HepG2 (cell line): ENCODE measurements around the gene MRPL57. TPM values are rescaled to one million over a fixed set of nuclear protein-coding genes. Genes with fewer than 3 reads are reported as not detected.

Experiments
- ATAC-seq: fragments of 200-7000 bp; cut with Tn5 transposase; 3 replicates; pipeline ENCODE4 v1.9.1; 2020; ENCODE audit warnings: mild to moderate bottlenecking, moderate library complexity
- Bru-seq: library from RNA; stranded (reverse); fragments of 400-500 nt; gene quantifications from one replicate; lab custom pipeline; 2021; lab: Mats Ljungman, UMichigan
- BruChase-seq, 2 experiments: library from RNA; stranded (reverse); fragments of 400-500 nt; gene quantifications; one replicate each; lab custom pipeline; 2021; lab: Mats Ljungman, UMichigan
- BruUV-seq: library from RNA; stranded (reverse); fragments of 400-500 nt; replicated peaks from 2 replicates; lab custom pipeline; 2021; lab: Mats Ljungman, UMichigan
- CTCF ChIA-PET: fragments of 300-600 bp; formaldehyde crosslinking; extraction: SDS; loops from one replicate; lab custom pipeline; 2021; ENCODE audit warnings: low total read pairs, inconsistent platforms, low intra/inter-chr PET ratio; lab: Yijun Ruan, JAX
- POLR2A ChIA-PET: fragments of 350-600 bp; sonication (Branson Sonifier 250); formaldehyde crosslinking; loops from one replicate; lab custom pipeline; 2020; ENCODE audit warnings: antibody characterized with exemption, inconsistent platforms; lab: Yijun Ruan, JAX
- DNase-seq: peaks from one replicate; pipeline ENCODE4 v3.0.0-alpha.2; 2015; ENCODE audit warnings: low spot score
- FAIRE-seq: peaks from 3 replicates; lab custom pipeline; 2011; peaks lifted over from hg19 to GRCh38; lab: Jason Lieb, UNC
- H2AFZ ChIP-seq: one replicate; pipeline ENCODE4 v1.6.1; 2011; ENCODE audit warnings: low read length, inconsistent platforms
- H3K27ac ChIP-seq: fragments of 300-600 bp; 3 replicates; pipeline ENCODE4 v1.8.0; 2011; ENCODE audit warnings: mixed run types, mild to moderate bottlenecking, mixed read lengths, low read length, inconsistent platforms; ENCODE audit not compliant: insufficient read depth; ENCODE audit errors: extremely low read length
- H3K27me3 ChIP-seq, 2 experiments: fragments of 200-600 bp in 1 of 2; 2 replicates in 1 of 2; 3 replicates in 1 of 2; pipeline versions ENCODE4 v1.6.0 to v1.8.0; 2011; ENCODE audit warnings: low read length in 2 of 2, mild to moderate bottlenecking in 2 of 2, moderate library complexity in 2 of 2, inconsistent platforms in 1 of 2; ENCODE audit not compliant: insufficient read depth in 2 of 2, control insufficient read depth in 1 of 2
- H3K36me3 ChIP-seq, 2 experiments: fragments of 200-600 bp in 1 of 2; replicated peaks in 1 of 2; 2 replicates in 1 of 2; 3 replicates in 1 of 2; pipeline versions ENCODE4 v1.5.1 to v1.8.0; 2011; ENCODE audit warnings: low read length in 2 of 2, inconsistent platforms in 1 of 2; ENCODE audit not compliant: insufficient read depth in 2 of 2, control insufficient read depth in 1 of 2
- H3K4me1 ChIP-seq: 2 replicates; pipeline ENCODE4 v1.5.1; 2012; ENCODE audit warnings: low read length, inconsistent platforms; ENCODE audit not compliant: insufficient read depth
- H3K4me2 ChIP-seq: 2 replicates; pipeline ENCODE4 v1.6.0; 2011; ENCODE audit warnings: low read depth, low read length, inconsistent platforms
- H3K4me3 ChIP-seq, 3 experiments: fragments of 200-600 bp in 1 of 3; sonication (generic), shearing (Covaris generic) in 1 of 3; replicated peaks in 1 of 3; 2 replicates each; pipeline ENCODE4 v1.5.1; 2011 to 2016; ENCODE audit warnings: low read length in 3 of 3, inconsistent platforms in 2 of 3, low read depth in 2 of 3, mild to moderate bottlenecking in 2 of 3, control low read depth in 1 of 3, mixed read lengths in 1 of 3; ENCODE audit not compliant: insufficient read depth in 1 of 3
- H3K79me2 ChIP-seq: one replicate; pipeline ENCODE4 v1.6.1; 2011; ENCODE audit warnings: low read length, inconsistent platforms; ENCODE audit not compliant: insufficient read depth
- H3K9ac ChIP-seq: 2 replicates; pipeline ENCODE4 v1.6.0; 2011; ENCODE audit warnings: mild to moderate bottlenecking, low read depth, low read length, inconsistent platforms; ENCODE audit not compliant: insufficient read depth
- H3K9me3 ChIP-seq: 2 replicates; pipeline ENCODE4 v1.5.1; 2012; ENCODE audit warnings: mild to moderate bottlenecking, low read length
- H4K20me1 ChIP-seq: 2 replicates; pipeline ENCODE4 v1.6.0; 2011; ENCODE audit warnings: inconsistent platforms, mild to moderate bottlenecking, low read length, moderate library complexity; ENCODE audit not compliant: insufficient read depth
- HNRNPL ChIP-seq: fragments of 200-400 bp; formaldehyde crosslinking; IDR thresholded peaks from 2 replicates; pipeline ENCODE4 v1.6.1; 2017; ENCODE audit warnings: mild to moderate bottlenecking, low read depth, low read length
- KMT2A ChIP-seq: sonication (generic); formaldehyde crosslinking; IDR thresholded peaks from 2 replicates; pipeline ENCODE4 v1.4.0; 2020; ENCODE audit warnings: missing genetic modification reagents
- ZNF136 ChIP-seq: sonication (generic); formaldehyde crosslinking; IDR thresholded peaks from 2 replicates; pipeline ENCODE4 v1.8.1; 2022; ENCODE audit warnings: low read depth, mild to moderate bottlenecking, moderate library complexity, missing genetic modification reagents
- ZNF207 ChIP-seq: fragments of 450-650 bp; IDR thresholded peaks from 2 replicates; pipeline ENCODE4 v1.6.1; 2016; ENCODE audit warnings: antibody characterized with exemption, borderline replicate concordance
- ZNF329 ChIP-seq: sonication (generic); formaldehyde crosslinking; IDR thresholded peaks from 2 replicates; pipeline ENCODE4 v1.9.0; 2021; ENCODE audit warnings: low read depth, mild to moderate bottlenecking, missing genetic modification reagents
- ZNF331 ChIP-seq: sonication (generic); formaldehyde crosslinking; IDR thresholded peaks from 2 replicates; pipeline ENCODE4 v1.4.0; 2020; ENCODE audit warnings: missing genetic modification reagents
- WGBS: methylation state at CpG from one replicate; pipeline ENCODE4 v1.1.6; 2017; ENCODE audit warnings: low lambda C conversion rate; 5-methylcytosine and 5-hydroxymethylcytosine counted together
- in situ Hi-C: cut with HindIII; loops from 2 replicates; pipeline ENCODE4 v1.10.0; 2017; ENCODE audit warnings: low pct_unique_long_range_greater_than_20kb; ENCODE audit not compliant: extremely low pct_ligation_motif_present
- intact Hi-C: fragments of 100-400 bp; cut with micrococcal nuclease; formaldehyde crosslinking; loops from one replicate; pipeline ENCODE4 v1.10.0; 2022; ENCODE audit not compliant: unreplicated experiment
- long read RNA-seq, 2 experiments: library from RNA in 1 of 2; library from polyadenylated mRNA in 1 of 2; stranded (forward) in 1 of 2; unstranded in 1 of 2; transcript quantifications; one replicate each; pipeline ENCODE4 v2.0.0, GENCODE V29; 2019 to 2022
- polyA minus RNA-seq, 3 experiments: library from RNA; depleted of rRNA, polyadenylated mRNA; stranded (reverse); fragments of >200 nt; gene quantifications; 2 replicates each; pipeline ENCODE4 v1.2.3, GENCODE V29; 2011; ENCODE audit warnings: low replicate concordance in 1 of 3
- polyA plus RNA-seq, 8 experiments: library from polyadenylated mRNA; depleted of rRNA in 3 of 8; stranded (reverse) in 7 of 8; unstranded in 1 of 8; fragments of >200 nt; fragmentation: Illumina TruSeq in 4 of 8; extraction: Trizol in 4 of 8; gene quantifications; 2 replicates each; pipeline versions ENCODE4 v1.2.1 to v1.2.3, GENCODE V29; 2011 to 2016; ENCODE audit warnings: low read depth in 4 of 8, missing spikeins in 1 of 8, mixed read lengths in 1 of 8; ENCODE audit not compliant: insufficient read depth in 1 of 8
- total RNA-seq, 5 experiments: library from RNA; depleted of rRNA; stranded (reverse); fragments of >200 nt; fragmentation: Illumina TruSeq; extraction: Trizol; gene quantifications; 2 replicates each; pipeline ENCODE4 v1.2.3, GENCODE V29; 2016; ENCODE audit warnings: low read depth in 1 of 5
- TF ChIP-seq, protein P1 (sequence below): sonication (generic); formaldehyde crosslinking; IDR thresholded peaks from 2 replicates; pipeline ENCODE4 v1.4.0; 2020; ENCODE audit warnings: missing genetic modification reagents
- TF ChIP-seq, protein P2 (sequence below): sonication (generic); formaldehyde crosslinking; IDR thresholded peaks from 2 replicates; pipeline ENCODE4 v1.5.1; 2020; ENCODE audit warnings: mild to moderate bottlenecking, moderate library complexity, missing genetic modification reagents
- TF ChIP-seq, protein P3 (sequence below): sonication (generic); formaldehyde crosslinking; IDR thresholded peaks from 2 replicates; pipeline ENCODE4 v1.4.0; 2020; ENCODE audit warnings: missing genetic modification reagents
- TF ChIP-seq, protein P4 (sequence below): sonication (generic); formaldehyde crosslinking; IDR thresholded peaks from 2 replicates; pipeline ENCODE4 v1.8.1; 2023; ENCODE audit warnings: mild to moderate bottlenecking, missing genetic modification reagents, borderline replicate concordance

Gene MRPL57
- total RNA-seq (2016; rRNA removed; fragmentation: Illumina TruSeq; extraction: Trizol) = 35.2 and 36.7 TPM in 2 replicates
- 24.1 and 31.0 TPM in 2 replicates for total RNA-seq (2016; cell fraction: cytosol; rRNA removed; fragmentation: Illumina TruSeq; extraction: Trizol; ENCODE audit: low read depth)
- 34.7 and 38.6 TPM in 2 replicates for total RNA-seq (2016; cell fraction: insoluble cytoplasmic fraction; rRNA removed; fragmentation: Illumina TruSeq; extraction: Trizol)
- 29.6 and 35.7 TPM in 2 replicates for total RNA-seq (2016; cell fraction: membrane; rRNA removed; fragmentation: Illumina TruSeq; extraction: Trizol)
- 15.9 and 17.6 TPM in 2 replicates for total RNA-seq (2016; cell fraction: nucleus; rRNA removed; fragmentation: Illumina TruSeq; extraction: Trizol)
- 19.5 and 20.7 TPM in 2 replicates for polyA plus RNA-seq (2011; rRNA removed)
- 14.4 and 14.5 TPM in 2 replicates for polyA plus RNA-seq (2011; cell fraction: cytosol; rRNA removed)
- 8.1 and 8.4 TPM in 2 replicates for polyA plus RNA-seq (2011; cell fraction: nucleus; rRNA removed)
- 15.7 and 17.3 TPM in 2 replicates for polyA plus RNA-seq (2012)
- 22.3 and 31.7 TPM in 2 replicates for polyA plus RNA-seq (2016; cell fraction: cytosol; fragmentation: Illumina TruSeq; extraction: Trizol; ENCODE audit: low read depth)
- polyA plus RNA-seq (2016; cell fraction: insoluble cytoplasmic fraction; fragmentation: Illumina TruSeq; extraction: Trizol; ENCODE audit: low read depth) = 37.6 and 39.8 TPM in 2 replicates
- 25.6 and 30.0 TPM in 2 replicates for polyA plus RNA-seq (2016; cell fraction: membrane; fragmentation: Illumina TruSeq; extraction: Trizol; ENCODE audit: low read depth)
- polyA plus RNA-seq (2016; cell fraction: nucleus; fragmentation: Illumina TruSeq; extraction: Trizol; ENCODE audit: insufficient read depth, low read depth) = 23.6 and 24.3 TPM in 2 replicates
- polyA minus RNA-seq (2011; rRNA and poly(A)+ RNA removed; ENCODE audit: low replicate concordance) = 5.5 and 12.7 TPM in 2 replicates
- polyA minus RNA-seq (2011; cell fraction: cytosol; rRNA and poly(A)+ RNA removed) = 5.7 and 9.1 TPM in 2 replicates
- polyA minus RNA-seq (2011; cell fraction: nucleus; rRNA and poly(A)+ RNA removed) = 4.7 and 5.8 TPM in 2 replicates
- Bru-seq, nascent RNA = percentile 91 among the genes with signal in this experiment
- BruChase-seq, experiment 1, labeled RNA remaining after a 6-hour chase = percentile 94 among the genes with signal in this experiment
- percentile 90 among the genes with signal in this experiment for BruChase-seq, experiment 2, labeled RNA remaining after a 2-hour chase
- long read RNA-seq, experiment 1, transcript MRPL57-201 (2 exons, 2,246 nt) = major isoform, 145 of 178 reads
- long read RNA-seq, experiment 1, partial matches to known transcripts = 0 of 178 reads
- long read RNA-seq, experiment 1, other reads (novel, unspliced or antisense) = 33 of 178 reads
- long read RNA-seq, experiment 2, transcript MRPL57-201 (2 exons, 2,246 nt) = major isoform, 86 of 167 reads
- long read RNA-seq, experiment 2, partial matches to known transcripts = 71 of 167 reads
- long read RNA-seq, experiment 2, other reads (novel, unspliced or antisense) = 10 of 167 reads

DNA sequence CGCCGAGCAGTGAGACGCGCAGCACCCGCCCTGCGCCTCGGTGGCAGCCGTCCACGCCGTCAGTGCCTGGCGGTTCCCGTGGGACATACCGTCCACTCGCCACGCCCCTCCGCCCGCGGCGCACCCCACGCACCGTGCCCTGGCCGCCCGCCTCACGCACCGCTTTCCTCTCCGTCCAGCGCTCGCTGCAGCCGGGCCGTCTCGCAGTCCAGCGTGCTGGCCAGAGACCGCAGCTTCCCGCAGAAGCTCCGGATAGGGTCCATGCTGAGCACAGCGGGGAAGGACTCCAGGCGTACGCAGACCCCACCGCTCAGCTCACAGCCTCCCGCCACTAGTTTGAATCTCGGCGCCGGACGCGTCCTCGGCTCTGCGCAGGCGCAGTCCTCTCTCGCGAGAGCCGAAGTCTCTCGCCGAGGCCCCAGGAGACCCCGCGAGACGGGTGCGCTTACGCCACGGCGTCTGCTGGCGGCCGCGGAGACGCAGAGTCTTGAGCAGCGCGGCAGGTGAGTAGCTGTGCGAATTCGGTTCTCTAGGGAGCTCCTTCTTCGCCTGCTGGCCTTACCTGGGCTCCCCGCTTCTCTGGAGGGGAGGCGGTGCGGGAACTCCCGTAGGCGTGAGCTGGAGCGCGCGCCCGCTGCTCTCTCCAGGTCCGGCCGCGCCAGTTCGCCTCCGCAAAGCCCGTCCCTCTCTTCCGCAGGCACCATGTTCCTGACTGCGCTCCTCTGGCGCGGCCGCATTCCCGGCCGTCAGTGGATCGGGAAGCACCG, at the start of gene MRPL57, which contains the start of gene SKA3:
Gene MRPL57 (plus strand): TSS at position 444 of the 767 bp plus-strand sequence. CDS start 259 bp downstream, at position 703.
Gene SKA3 (minus strand): TSS at position 338 of the 767 bp plus-strand sequence. CDS start 75 bp downstream, at position 263.
- ATAC-seq (peak; percentile 94), FAIRE-seq (no peak), DNase-seq (peak; percentile 89)
- in situ Hi-C loops = loop anchor here (10.0 kb wide), 1 partner anchor 232 kb away; no protein-coding TSS in a partner anchor
- Histone ChIP-seq H3K36me3 (no peaks in the 10 kb centered on the region), H3K4me2 (peak within 1 kb of the TSS; percentile 83), H2AFZ (peak within 1 kb of the TSS; percentile 95), H3K27me3 (no peaks in the 10 kb centered on the region; a peak in 3 of 5 replicates), H4K20me1 (peaks cover 5% of the 10 kb centered on the region; the same call in 1 of the 2 replicates), H3K79me2 (peaks cover 55% of the 10 kb centered on the region), H3K4me1 (peaks cover 57% of the 10 kb centered on the region), H3K9ac (peak within 1 kb of the TSS; percentile 94), H3K27ac (peak within 1 kb of the TSS; percentile 92), H3K9me3 (no peaks in the 10 kb centered on the region), H3K4me3 (peak within 1 kb of the TSS; percentile 77 to 99 (median 95))
- intact Hi-C loops = loop anchor here (2.0 kb wide), 1 partner anchor 66 kb away; no protein-coding TSS in a partner anchor
- no TSS peak for BruUV-seq
- ChIA-PET CTCF (no interaction called here), POLR2A (interaction anchor here (0.8 to 2.1 kb wide), 19 partner anchors 9 to 289 kb away, joined by 3 to 15 read pairs (median 3); partner anchors contain the start of genes LATS2, XPO4 and ZDHHC20)
- under 1% methylated on average over 26 of the region's 93 CpGs for WGBS
- TF ChIP-seq, protein P1, sequence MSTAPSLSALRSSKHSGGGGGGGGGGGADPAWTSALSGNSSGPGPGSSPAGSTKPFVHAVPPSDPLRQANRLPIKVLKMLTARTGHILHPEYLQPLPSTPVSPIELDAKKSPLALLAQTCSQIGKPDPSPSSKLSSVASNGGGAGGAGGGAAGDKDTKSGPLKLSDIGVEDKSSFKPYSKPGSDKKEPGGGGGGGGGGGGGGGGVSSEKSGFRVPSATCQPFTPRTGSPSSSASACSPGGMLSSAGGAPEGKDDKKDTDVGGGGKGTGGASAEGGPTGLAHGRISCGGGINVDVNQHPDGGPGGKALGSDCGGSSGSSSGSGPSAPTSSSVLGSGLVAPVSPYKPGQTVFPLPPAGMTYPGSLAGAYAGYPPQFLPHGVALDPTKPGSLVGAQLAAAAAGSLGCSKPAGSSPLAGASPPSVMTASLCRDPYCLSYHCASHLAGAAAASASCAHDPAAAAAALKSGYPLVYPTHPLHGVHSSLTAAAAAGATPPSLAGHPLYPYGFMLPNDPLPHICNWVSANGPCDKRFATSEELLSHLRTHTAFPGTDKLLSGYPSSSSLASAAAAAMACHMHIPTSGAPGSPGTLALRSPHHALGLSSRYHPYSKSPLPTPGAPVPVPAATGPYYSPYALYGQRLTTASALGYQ = no peak
- TF ChIP-seq ZNF136 (CRISPR knock-in tag) = no peak; the same call in 1 of the 2 replicates
- TF ChIP-seq HNRNPL = peak; percentile 68
- TF ChIP-seq ZNF329 (CRISPR knock-in tag) = peak; percentile 82; the same call in 1 of the 2 replicates
- TF ChIP-seq, protein P2, sequence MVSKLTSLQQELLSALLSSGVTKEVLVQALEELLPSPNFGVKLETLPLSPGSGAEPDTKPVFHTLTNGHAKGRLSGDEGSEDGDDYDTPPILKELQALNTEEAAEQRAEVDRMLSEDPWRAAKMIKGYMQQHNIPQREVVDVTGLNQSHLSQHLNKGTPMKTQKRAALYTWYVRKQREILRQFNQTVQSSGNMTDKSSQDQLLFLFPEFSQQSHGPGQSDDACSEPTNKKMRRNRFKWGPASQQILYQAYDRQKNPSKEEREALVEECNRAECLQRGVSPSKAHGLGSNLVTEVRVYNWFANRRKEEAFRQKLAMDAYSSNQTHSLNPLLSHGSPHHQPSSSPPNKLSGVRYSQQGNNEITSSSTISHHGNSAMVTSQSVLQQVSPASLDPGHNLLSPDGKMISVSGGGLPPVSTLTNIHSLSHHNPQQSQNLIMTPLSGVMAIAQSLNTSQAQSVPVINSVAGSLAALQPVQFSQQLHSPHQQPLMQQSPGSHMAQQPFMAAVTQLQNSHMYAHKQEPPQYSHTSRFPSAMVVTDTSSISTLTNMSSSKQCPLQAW (CRISPR knock-in tag) = peak; percentile 93
- no peak for TF ChIP-seq ZNF207
- TF ChIP-seq KMT2A = peak; percentile 100
- TF ChIP-seq, protein P3, sequence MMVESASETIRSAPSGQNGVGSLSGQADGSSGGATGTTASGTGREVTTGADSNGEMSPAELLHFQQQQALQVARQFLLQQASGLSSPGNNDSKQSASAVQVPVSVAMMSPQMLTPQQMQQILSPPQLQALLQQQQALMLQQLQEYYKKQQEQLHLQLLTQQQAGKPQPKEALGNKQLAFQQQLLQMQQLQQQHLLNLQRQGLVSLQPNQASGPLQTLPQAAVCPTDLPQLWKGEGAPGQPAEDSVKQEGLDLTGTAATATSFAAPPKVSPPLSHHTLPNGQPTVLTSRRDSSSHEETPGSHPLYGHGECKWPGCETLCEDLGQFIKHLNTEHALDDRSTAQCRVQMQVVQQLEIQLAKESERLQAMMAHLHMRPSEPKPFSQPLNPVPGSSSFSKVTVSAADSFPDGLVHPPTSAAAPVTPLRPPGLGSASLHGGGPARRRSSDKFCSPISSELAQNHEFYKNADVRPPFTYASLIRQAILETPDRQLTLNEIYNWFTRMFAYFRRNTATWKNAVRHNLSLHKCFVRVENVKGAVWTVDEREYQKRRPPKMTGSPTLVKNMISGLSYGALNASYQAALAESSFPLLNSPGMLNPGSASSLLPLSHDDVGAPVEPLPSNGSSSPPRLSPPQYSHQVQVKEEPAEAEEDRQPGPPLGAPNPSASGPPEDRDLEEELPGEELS (CRISPR knock-in tag) = peak; percentile 51; the same call in 1 of the 2 replicates
- TF ChIP-seq, protein P4, sequence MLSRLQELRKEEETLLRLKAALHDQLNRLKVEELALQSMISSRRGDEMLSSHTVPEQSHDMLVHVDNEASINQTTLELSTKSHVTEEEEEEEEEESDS (CRISPR knock-in tag) = no peak
- peak; percentile 56; the same call in 1 of the 2 replicates for TF ChIP-seq ZNF331 (CRISPR knock-in tag)
